Lower leg skin (tissue), 4 donors: ENCODE results near the gene SHISA6. TPM values are rescaled to one million over a fixed set of nuclear protein-coding genes. Genes with fewer than 3 reads are reported as not detected.

ENCODE experiments used
- DNase-seq, 2 donors: peaks; one replicate each; pipeline ENCODE4 v3.0.0-alpha.2; 2019; ENCODE audit warnings: low spot score in 2 of 2
- H3K4me3 ChIP-seq: fragments of 200-600 bp; sonication (generic); 2 replicates; pipeline ENCODE4 v1.5.1; 2017; ENCODE audit warnings: mild to moderate bottlenecking, low read depth; ENCODE audit not compliant: poor library complexity, severe bottlenecking
- POLR2A ChIP-seq, 2 donors: fragments of 450-650 bp; IDR thresholded peaks; one replicate each; pipeline ENCODE4 v1.6.1; 2016 to 2017; ENCODE audit warnings: antibody characterized with exemption in 2 of 2, mild to moderate bottlenecking in 1 of 2, moderate library complexity in 1 of 2
- WGBS, 2 donors: methylation state at CpG; one replicate each; pipeline ENCODE4 v1.1.5; 2018; 5-methylcytosine and 5-hydroxymethylcytosine counted together
- intact Hi-C: fragments of 100-400 bp; cut with DNase I; formaldehyde crosslinking; loops from one replicate; pipeline ENCODE4 v1.15.0; 2023; ENCODE audit warnings: low total_unique reads
- total RNA-seq, 4 donors: library from RNA; depleted of rRNA; stranded (reverse); fragments of >200 nt; gene quantifications; one replicate each; pipeline ENCODE4 v1.1.0, GENCODE V29; 2016
- TF ChIP-seq, protein P1 (sequence below), 3 donors: fragments of 450-650 bp; IDR thresholded peaks; one replicate each; pipeline ENCODE4 v1.5.1; 2016; ENCODE audit warnings: antibody characterized with exemption in 3 of 3, mild to moderate bottlenecking in 3 of 3, moderate library complexity in 2 of 3

The SHISA6 gene
- total RNA-seq, 4 donors from 2014 or later, result 0.72 to 2.8 (median 1.4) TPM

DNA sequence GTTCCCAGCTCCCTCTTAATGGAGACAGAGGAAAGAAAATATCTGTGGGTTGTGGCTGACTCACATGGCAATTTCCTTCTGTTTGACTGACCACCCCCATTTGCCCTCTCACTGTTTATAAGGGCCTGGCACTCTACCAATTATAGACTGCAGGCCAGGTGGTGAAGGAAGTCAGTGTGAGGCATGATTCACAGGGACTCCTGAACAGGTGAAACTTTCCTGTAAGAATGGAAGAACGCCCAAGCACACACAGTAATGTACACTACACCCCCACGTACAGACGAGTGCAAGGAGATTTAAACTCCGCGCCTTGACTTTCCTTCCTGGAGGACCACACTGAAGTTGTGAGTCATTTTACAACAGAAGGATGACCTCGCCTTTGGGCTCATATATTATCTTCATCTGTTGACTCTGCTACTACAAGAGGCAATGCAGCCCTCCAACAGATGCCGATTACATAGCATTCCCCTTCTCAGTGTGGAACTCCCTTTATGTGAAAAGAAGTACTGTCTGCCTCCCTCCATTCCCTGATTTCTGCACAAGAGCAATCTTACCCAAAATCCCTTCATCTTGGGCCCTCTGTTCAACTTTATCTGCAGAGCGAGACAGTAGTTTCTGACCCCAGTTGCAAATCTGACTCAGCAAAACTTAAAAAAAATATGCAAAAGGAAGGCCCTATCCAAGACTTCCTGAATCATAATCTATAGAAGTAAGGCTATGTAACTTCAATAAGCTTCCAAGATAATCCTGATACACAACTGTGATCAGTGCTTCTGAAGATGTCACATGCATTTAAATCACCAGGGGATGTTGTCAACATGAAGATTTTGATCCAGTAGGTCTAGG lies 163.6 kb downstream of the SHISA6 start:
- intact Hi-C loops, result no loop called here
- 72 to 77% methylated on average over 8 of the region's 8 CpGs for WGBS, 2 donors
- DNase-seq, result no peak
- no peak overlapping the region for H3K4me3 ChIP-seq
- no peak for TF ChIP-seq POLR2A (IDR thresholded peaks at IDR 0.05)
- TF ChIP-seq, protein P1, sequence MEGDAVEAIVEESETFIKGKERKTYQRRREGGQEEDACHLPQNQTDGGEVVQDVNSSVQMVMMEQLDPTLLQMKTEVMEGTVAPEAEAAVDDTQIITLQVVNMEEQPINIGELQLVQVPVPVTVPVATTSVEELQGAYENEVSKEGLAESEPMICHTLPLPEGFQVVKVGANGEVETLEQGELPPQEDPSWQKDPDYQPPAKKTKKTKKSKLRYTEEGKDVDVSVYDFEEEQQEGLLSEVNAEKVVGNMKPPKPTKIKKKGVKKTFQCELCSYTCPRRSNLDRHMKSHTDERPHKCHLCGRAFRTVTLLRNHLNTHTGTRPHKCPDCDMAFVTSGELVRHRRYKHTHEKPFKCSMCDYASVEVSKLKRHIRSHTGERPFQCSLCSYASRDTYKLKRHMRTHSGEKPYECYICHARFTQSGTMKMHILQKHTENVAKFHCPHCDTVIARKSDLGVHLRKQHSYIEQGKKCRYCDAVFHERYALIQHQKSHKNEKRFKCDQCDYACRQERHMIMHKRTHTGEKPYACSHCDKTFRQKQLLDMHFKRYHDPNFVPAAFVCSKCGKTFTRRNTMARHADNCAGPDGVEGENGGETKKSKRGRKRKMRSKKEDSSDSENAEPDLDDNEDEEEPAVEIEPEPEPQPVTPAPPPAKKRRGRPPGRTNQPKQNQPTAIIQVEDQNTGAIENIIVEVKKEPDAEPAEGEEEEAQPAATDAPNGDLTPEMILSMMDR (IDR thresholded peaks at IDR 0.05), result no peak

DNA sequence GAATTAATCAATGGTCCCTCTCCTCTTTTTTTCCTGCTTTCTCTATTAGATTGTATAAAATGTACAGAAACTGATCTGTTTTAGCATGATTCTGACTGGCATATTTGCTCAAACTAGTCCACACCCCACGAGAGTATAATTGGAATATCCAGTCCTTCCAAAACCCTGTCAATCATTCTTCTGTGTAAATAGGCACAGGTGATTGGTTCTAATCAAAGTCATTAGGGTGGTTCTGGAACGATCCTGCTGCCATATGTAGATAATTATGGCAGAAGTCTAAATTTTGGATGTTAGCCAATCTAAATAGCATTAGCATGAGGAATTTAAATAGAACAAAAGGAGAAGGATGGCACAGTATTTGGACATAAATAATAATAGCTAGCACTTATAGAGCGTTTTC lies 165.7 kb downstream of the SHISA6 start:
- DNase-seq, result no peak
- 22 to 28% methylated on average over 3 of the region's 3 CpGs for WGBS, 2 donors
- TF ChIP-seq, protein P1 (IDR thresholded peaks at IDR 0.05), result no peak
- TF ChIP-seq POLR2A (IDR thresholded peaks at IDR 0.05), result no peak
- no peak overlapping the region for H3K4me3 ChIP-seq
- intact Hi-C loops, result no loop called here

DNA sequence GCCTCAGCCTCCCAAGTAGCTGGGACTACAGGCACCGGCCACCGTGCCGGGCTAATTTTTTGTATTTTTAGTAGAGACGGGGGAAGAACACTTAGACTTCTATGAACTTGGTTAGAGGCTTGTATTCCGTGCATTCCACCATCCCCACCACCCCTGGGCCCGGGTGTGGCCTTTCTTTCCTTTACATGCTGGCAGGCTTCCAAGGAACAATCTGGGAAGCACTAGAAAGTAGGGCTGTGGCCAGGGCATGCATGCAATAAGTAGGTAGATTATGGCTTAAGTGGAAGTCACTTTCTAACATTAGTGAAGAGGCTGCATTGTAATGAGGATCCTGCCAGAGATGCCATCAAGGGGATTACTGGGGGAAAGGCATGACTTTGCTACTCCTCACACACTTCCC lies 171.6 kb downstream of the SHISA6 start:
- intact Hi-C loops, result no loop called here
- no peak for TF ChIP-seq POLR2A (IDR thresholded peaks at IDR 0.05)
- TF ChIP-seq, protein P1 (IDR thresholded peaks at IDR 0.05), result no peak
- WGBS, 2 donors, result 48 to 52% methylated on average over 6 of the region's 6 CpGs
- no peak for DNase-seq
- no peak overlapping the region for H3K4me3 ChIP-seq

DNA sequence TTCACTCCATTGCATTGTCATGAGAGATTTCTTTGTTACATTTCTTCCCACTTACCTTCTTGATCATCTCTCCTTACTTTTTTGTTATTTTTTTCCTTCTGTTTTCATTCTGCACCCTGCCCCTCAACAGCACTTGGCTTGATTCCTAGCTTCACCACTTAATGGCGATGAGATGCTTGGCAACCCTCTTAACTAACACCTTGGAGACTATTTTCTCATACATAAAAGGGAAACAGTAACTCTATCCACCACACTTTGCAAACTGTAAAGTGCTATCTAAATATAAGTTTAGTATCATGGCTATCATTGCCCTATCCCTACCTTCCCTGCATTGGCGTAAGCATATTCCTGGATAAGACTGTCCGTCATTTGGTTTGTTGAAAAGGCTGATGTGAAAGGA lies 177.3 kb downstream of the SHISA6 start:
- DNase-seq, result no peak
- H3K4me3 ChIP-seq, result no peak overlapping the region
- WGBS, 2 donors, result 87 to 95% methylated on average over 3 of the region's 3 CpGs
- intact Hi-C loops, result no loop called here
- TF ChIP-seq POLR2A (IDR thresholded peaks at IDR 0.05), result no peak
- TF ChIP-seq, protein P1 (IDR thresholded peaks at IDR 0.05), result no peak

DNA sequence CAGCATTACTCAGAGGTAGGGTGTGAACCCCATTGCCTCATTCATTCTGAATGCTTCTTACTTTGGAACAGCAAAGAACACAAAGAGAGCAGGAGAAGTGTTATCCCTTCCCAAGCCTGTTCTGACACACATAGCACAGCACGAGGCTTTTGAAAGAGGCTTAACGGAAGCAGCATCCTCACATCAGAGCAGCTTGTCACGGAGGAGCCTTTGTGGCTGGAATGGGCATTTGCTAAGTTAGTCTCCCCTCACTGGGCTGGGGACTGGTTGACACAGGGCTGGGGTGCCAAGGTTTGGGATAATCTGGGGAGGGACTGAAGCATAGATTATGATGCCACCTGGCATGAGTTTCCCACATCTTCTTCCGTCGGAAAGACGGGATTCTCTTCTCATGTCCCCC lies 189.7 kb downstream of the SHISA6 start:
- intact Hi-C loops, result no loop called here
- 87 to 88% methylated on average over 6 of the region's 6 CpGs for WGBS, 2 donors
- no peak for TF ChIP-seq POLR2A (IDR thresholded peaks at IDR 0.05)
- TF ChIP-seq, protein P1 (IDR thresholded peaks at IDR 0.05), result no peak
- H3K4me3 ChIP-seq, result no peak overlapping the region
- DNase-seq, result no peak
